Measurements from ENCODE around the gene TLE3.
A peak's percentile ranks its signal among the peaks of the same experiment; 100 is the strongest.

The TLE3 gene

GRCh38 chr15:70125605-70126004, 27.9 kb upstream of the TLE3 start:
- no peak for DNase-seq

- DNase-seq: no peak
Measured at GRCh38 chr15:70121624-70122302, 24.0 kb upstream of the TLE3 start.

GRCh38 chr15:70120958-70121623, 23.4 kb upstream of the TLE3 start:
- no peak for DNase-seq

- no peak for DNase-seq
Measured at GRCh38 chr15:70119911-70120508, 22.3 kb upstream of the TLE3 start.

GRCh38 chr15:70118599-70118998, 20.9 kb upstream of the TLE3 start:
- DNase-seq: no peak

GRCh38 chr15:70116317-70116716, 18.6 kb upstream of the TLE3 start:
- no peak for DNase-seq

- no peak for DNase-seq
Measured at GRCh38 chr15:70114221-70114620, 16.5 kb upstream of the TLE3 start.

GRCh38 chr15:70113304-70113700, 15.6 kb upstream of the TLE3 start:
- DNase-seq: peak; percentile 86

- DNase-seq: peak; percentile 86
Measured at GRCh38 chr15:70112572-70113303, 15.0 kb upstream of the TLE3 start.

GRCh38 chr15:70112074-70112395, 14.3 kb upstream of the TLE3 start:
- DNase-seq: no peak

GRCh38 chr15:70111203-70112073, 13.7 kb upstream of the TLE3 start:
- DNase-seq: no peak

GRCh38 chr15:70109978-70110377, 12.3 kb upstream of the TLE3 start:
- no peak for DNase-seq

- DNase-seq: no peak
Measured at GRCh38 chr15:70109531-70109930, 11.8 kb upstream of the TLE3 start.

GRCh38 chr15:70103880-70104626, 6.3 kb upstream of the TLE3 start:
- no peak for DNase-seq

- no peak for DNase-seq
Measured at GRCh38 chr15:70102827-70103226, 5.1 kb upstream of the TLE3 start.

GRCh38 chr15:70101459-70102113, 3.9 kb upstream of the TLE3 start:
- DNase-seq: peak; percentile 26

GRCh38 chr15:70100474-70101341, 3.0 kb upstream of the TLE3 start:
- DNase-seq: peak; percentile 11

- DNase-seq: no peak
Measured at GRCh38 chr15:70099967-70100473, 2.3 kb upstream of the TLE3 start.

- DNase-seq: peak; percentile 95
Measured at GRCh38 chr15:70099167-70099966, 1.6 kb upstream of the TLE3 start.
